ENCODE results near the gene RAD21L1.

Gene RAD21L1

DNA sequence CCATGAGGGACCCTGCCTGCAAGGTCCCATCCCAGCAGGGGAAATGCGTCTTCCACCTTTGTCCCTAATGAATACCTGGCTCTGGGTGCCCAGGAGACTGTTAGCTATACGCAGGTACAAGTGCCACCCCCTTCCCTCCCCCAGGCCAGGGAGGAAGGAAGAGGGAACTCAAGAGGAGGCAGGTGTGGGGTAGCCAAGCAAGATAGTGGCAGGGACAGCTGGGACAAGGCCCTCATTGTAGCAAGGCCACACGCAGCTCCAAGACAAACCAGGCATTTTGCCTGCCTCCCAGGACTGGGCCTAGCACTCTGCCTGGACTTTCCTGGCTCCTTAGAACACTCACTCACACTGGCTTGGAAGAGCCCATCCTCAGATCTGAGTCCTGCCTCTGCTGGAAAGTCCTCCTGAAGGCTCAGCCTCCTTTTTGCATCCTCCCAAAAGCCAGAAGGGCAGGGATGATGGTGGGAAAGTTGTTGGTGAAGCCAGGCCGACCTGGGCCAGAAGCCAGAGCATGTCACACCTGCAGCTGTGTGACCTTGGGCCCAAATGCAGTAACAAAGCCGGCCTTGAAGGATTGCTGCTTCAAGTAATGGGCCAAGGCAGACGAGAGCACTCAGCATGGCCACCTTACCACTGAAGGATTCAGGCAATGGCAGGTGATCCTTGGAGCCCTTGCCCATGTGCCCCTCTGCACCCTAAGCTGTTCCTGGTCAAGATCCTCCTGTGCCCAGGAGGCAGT is 68.0 kb downstream of the RAD21L1 start:
- Histone ChIP-seq H3K4ac (ENCODE audit: low read depth, low read length) (no peak overlapping the region), H4K91ac (ENCODE audit: low read depth, low read length) (no peak overlapping the region), H2BK12ac (ENCODE audit: low read length) (no peak overlapping the region), H3K79me2 (ENCODE audit: control insufficient read depth, insufficient read depth, low read length, poor library complexity) (no peaks in the 10 kb centered on the region), H3K79me1 (ENCODE audit: low read length) (no peaks in the 10 kb centered on the region), H2BK5ac (ENCODE audit: low read depth, low read length, poor library complexity) (no peak overlapping the region), H3K4me2 (ENCODE audit: low read length) (no peak overlapping the region), H3K23ac (ENCODE audit: low read length) (no peak overlapping the region), H4K8ac (ENCODE audit: low read depth, low read length) (no peak overlapping the region), H3K27ac (ENCODE audit: low read depth, low read length) (no peak overlapping the region), H4K12ac (ENCODE audit: low read depth, low read length) (no peak overlapping the region), H3K27me3 (ENCODE audit: insufficient read depth, low read length) (no peaks in the 10 kb centered on the region), H3K4me3 (ENCODE audit: low read depth, low read length) (peak overlapping the region; percentile 1), H2AFZ (ENCODE audit: insufficient read depth, low read length, poor library complexity) (no peak overlapping the region), H3K18ac (ENCODE audit: low read length) (no peak overlapping the region), H3K14ac (ENCODE audit: low read length) (no peak overlapping the region), H3K4me1 (ENCODE audit: control insufficient read depth in 1 of 2, insufficient read depth in 2 of 2, low read length in 2 of 2) (no peaks in the 10 kb centered on the region), H3K9ac (ENCODE audit: low read length) (no peak overlapping the region), H3K36me3 (ENCODE audit: control insufficient read depth in 1 of 2, insufficient read depth in 2 of 2, low read length in 2 of 2) (no peaks in the 10 kb centered on the region), H2BK120ac (ENCODE audit: insufficient read depth, low read length, poor library complexity) (no peak overlapping the region), H3K9me3 (ENCODE audit: insufficient read depth, low read depth, low read length) (peaks cover 4% of the 10 kb centered on the region), H2AK5ac (ENCODE audit: low read length) (no peak overlapping the region)
- no peak for DNase-seq
- no CpG with 5 or more reads among the region's 6 CpGs for WGBS (ENCODE audit: extremely low coverage, insufficient coverage, insufficient read length)

- Histone ChIP-seq H4K8ac (ENCODE audit: low read depth, low read length) (no peak overlapping the region), H4K91ac (ENCODE audit: low read depth, low read length) (no peak overlapping the region), H3K36me3 (ENCODE audit: control insufficient read depth in 1 of 2, insufficient read depth in 2 of 2, low read length in 2 of 2) (no peaks in the 10 kb centered on the region), H3K79me2 (ENCODE audit: control insufficient read depth, insufficient read depth, low read length, poor library complexity) (no peaks in the 10 kb centered on the region), H3K23ac (ENCODE audit: low read length) (no peak overlapping the region), H3K9me3 (ENCODE audit: insufficient read depth, low read depth, low read length) (peaks cover 5% of the 10 kb centered on the region), H3K4me1 (ENCODE audit: control insufficient read depth in 1 of 2, insufficient read depth in 2 of 2, low read length in 2 of 2) (no peaks in the 10 kb centered on the region), H3K27ac (ENCODE audit: low read depth, low read length) (no peak overlapping the region), H2AK5ac (ENCODE audit: low read length) (no peak overlapping the region), H3K4me3 (ENCODE audit: low read depth, low read length) (no peak overlapping the region), H3K79me1 (ENCODE audit: low read length) (no peaks in the 10 kb centered on the region), H3K27me3 (ENCODE audit: insufficient read depth, low read length) (no peaks in the 10 kb centered on the region), H3K4me2 (ENCODE audit: low read length) (no peak overlapping the region), H3K14ac (ENCODE audit: low read length) (no peak overlapping the region), H3K4ac (ENCODE audit: low read depth, low read length) (no peak overlapping the region), H4K12ac (ENCODE audit: low read depth, low read length) (no peak overlapping the region), H2BK12ac (ENCODE audit: low read length) (no peak overlapping the region), H2AFZ (ENCODE audit: insufficient read depth, low read length, poor library complexity) (no peak overlapping the region), H2BK120ac (ENCODE audit: insufficient read depth, low read length, poor library complexity) (no peak overlapping the region), H3K9ac (ENCODE audit: low read length) (no peak overlapping the region), H3K18ac (ENCODE audit: low read length) (no peak overlapping the region), H2BK5ac (ENCODE audit: low read depth, low read length, poor library complexity) (no peak overlapping the region)
- no peak for DNase-seq
- no CpG with 5 or more reads among the region's 8 CpGs for WGBS (ENCODE audit: extremely low coverage, insufficient coverage, insufficient read length)
These were observed 68.7 kb downstream of the RAD21L1 start for GRCh38 chr20:1294497-1294896.

DNA sequence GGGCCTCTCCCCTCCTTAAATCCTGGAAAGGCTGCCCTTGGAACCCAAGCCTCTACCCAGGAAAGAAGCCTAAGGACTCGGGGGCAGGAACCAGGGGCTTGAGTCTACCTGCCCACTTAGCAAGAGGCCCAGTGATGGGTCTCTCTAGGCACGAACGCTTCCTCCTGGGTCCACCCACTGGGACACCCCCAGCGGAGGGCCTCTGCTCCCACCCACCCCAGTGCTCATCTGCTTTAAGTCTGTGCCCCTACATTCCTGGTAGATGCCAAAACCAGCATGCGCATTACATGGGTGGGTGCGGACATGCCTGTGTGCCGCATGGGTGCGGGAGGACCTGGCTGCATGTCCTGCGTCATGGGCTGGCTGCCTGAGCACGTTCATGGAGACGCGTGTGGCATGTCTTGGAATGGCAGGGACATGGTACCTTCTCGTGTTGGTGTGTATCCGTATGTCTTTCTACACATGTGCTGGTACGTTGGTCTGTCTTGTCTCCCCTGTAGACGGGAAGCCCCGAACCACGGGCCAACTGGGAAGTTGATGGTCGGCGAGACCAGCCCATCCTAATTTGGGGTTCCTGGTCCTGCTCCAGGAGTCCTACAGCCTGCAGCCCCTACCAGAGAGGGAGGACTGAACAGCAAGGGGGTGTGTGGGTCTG is 69.6 kb downstream of the RAD21L1 start:
- no peak overlapping the region for H2AFZ ChIP-seq (ENCODE audit: insufficient read depth, low read length, poor library complexity)
- H3K79me1 ChIP-seq (ENCODE audit: low read length): no peaks in the 10 kb centered on the region
- no peak overlapping the region for H3K27ac ChIP-seq (ENCODE audit: low read depth, low read length)
- no peak overlapping the region for H3K18ac ChIP-seq (ENCODE audit: low read length)
- no peaks in the 10 kb centered on the region for H3K4me1 ChIP-seq (ENCODE audit: control insufficient read depth in 1 of 2, insufficient read depth in 2 of 2, low read length in 2 of 2)
- no peak overlapping the region for H4K12ac ChIP-seq (ENCODE audit: low read depth, low read length)
- no CpG with 5 or more reads among the region's 20 CpGs for WGBS (ENCODE audit: extremely low coverage, insufficient coverage, insufficient read length)
- no peak overlapping the region for H3K14ac ChIP-seq (ENCODE audit: low read length)
- no peak for DNase-seq
- H4K91ac ChIP-seq (ENCODE audit: low read depth, low read length): no peak overlapping the region
- H3K79me2 ChIP-seq (ENCODE audit: control insufficient read depth, insufficient read depth, low read length, poor library complexity): no peaks in the 10 kb centered on the region
- peaks cover 8% of the 10 kb centered on the region for H3K9me3 ChIP-seq (ENCODE audit: insufficient read depth, low read depth, low read length)
- no peak overlapping the region for H3K23ac ChIP-seq (ENCODE audit: low read length)
- H3K4ac ChIP-seq (ENCODE audit: low read depth, low read length): no peak overlapping the region
- H3K9ac ChIP-seq (ENCODE audit: low read length): no peak overlapping the region
- H2AK5ac ChIP-seq (ENCODE audit: low read length): no peak overlapping the region
- no peak overlapping the region for H2BK120ac ChIP-seq (ENCODE audit: insufficient read depth, low read length, poor library complexity)
- H4K8ac ChIP-seq (ENCODE audit: low read depth, low read length): no peak overlapping the region
- no peak overlapping the region for H3K4me3 ChIP-seq (ENCODE audit: low read depth, low read length)
- H3K4me2 ChIP-seq (ENCODE audit: low read length): no peak overlapping the region
- no peaks in the 10 kb centered on the region for H3K36me3 ChIP-seq (ENCODE audit: control insufficient read depth in 1 of 2, insufficient read depth in 2 of 2, low read length in 2 of 2)
- no peak overlapping the region for H2BK12ac ChIP-seq (ENCODE audit: low read length)
- no peaks in the 10 kb centered on the region for H3K27me3 ChIP-seq (ENCODE audit: insufficient read depth, low read length)
- no peak overlapping the region for H2BK5ac ChIP-seq (ENCODE audit: low read depth, low read length, poor library complexity)

DNA sequence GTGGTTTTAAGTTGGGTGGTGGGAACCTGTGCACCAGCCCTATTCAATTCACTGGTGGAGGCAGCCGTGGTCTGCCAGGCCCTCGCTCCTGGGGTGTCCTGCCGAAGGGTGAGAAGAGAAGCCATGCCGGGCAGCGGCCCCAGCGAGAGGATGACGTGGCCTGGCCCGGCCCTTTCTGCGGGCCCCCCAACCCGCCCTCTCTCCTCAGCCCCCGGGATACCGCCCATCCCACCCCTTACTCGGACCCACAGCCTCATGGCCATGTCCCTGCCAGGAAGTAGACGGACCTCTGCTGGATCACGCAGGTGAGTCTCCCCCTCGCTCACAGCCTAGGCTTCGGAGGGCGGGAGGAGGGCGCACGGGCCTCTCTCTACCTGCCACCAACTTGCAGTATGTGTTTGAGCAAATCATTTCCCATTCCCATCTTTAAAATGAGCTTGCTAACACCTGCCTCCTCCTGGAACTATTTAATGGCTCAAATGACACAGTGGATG is 70.3 kb downstream of the RAD21L1 start:
- Histone ChIP-seq H3K9me3 (ENCODE audit: insufficient read depth, low read depth, low read length) (peaks cover 8% of the 10 kb centered on the region), H3K4me3 (ENCODE audit: low read depth, low read length) (no peak overlapping the region), H3K27ac (ENCODE audit: low read depth, low read length) (no peak overlapping the region), H3K27me3 (ENCODE audit: insufficient read depth, low read length) (no peaks in the 10 kb centered on the region), H3K18ac (ENCODE audit: low read length) (no peak overlapping the region), H3K4me1 (ENCODE audit: control insufficient read depth in 1 of 2, insufficient read depth in 2 of 2, low read length in 2 of 2) (no peaks in the 10 kb centered on the region), H3K14ac (ENCODE audit: low read length) (no peak overlapping the region), H4K12ac (ENCODE audit: low read depth, low read length) (no peak overlapping the region), H3K79me1 (ENCODE audit: low read length) (no peaks in the 10 kb centered on the region), H2AFZ (ENCODE audit: insufficient read depth, low read length, poor library complexity) (no peak overlapping the region), H3K79me2 (ENCODE audit: control insufficient read depth, insufficient read depth, low read length, poor library complexity) (no peaks in the 10 kb centered on the region), H3K4me2 (ENCODE audit: low read length) (no peak overlapping the region), H4K8ac (ENCODE audit: low read depth, low read length) (no peak overlapping the region), H2BK5ac (ENCODE audit: low read depth, low read length, poor library complexity) (no peak overlapping the region), H2BK12ac (ENCODE audit: low read length) (no peak overlapping the region), H3K9ac (ENCODE audit: low read length) (no peak overlapping the region), H3K23ac (ENCODE audit: low read length) (no peak overlapping the region), H3K4ac (ENCODE audit: low read depth, low read length) (no peak overlapping the region), H4K91ac (ENCODE audit: low read depth, low read length) (no peak overlapping the region), H3K36me3 (ENCODE audit: control insufficient read depth in 1 of 2, insufficient read depth in 2 of 2, low read length in 2 of 2) (no peaks in the 10 kb centered on the region), H2BK120ac (ENCODE audit: insufficient read depth, low read length, poor library complexity) (no peak overlapping the region), H2AK5ac (ENCODE audit: low read length) (no peak overlapping the region)
- no peak for DNase-seq
- WGBS (ENCODE audit: extremely low coverage, insufficient coverage, insufficient read length): no CpG with 5 or more reads among the region's 20 CpGs

Data from trophoblast cell (in vitro differentiated cells and primary cell).